Heart left ventricle (tissue), 16 donors: ENCODE results near the gene EID3. TPM values are rescaled to one million over a fixed set of nuclear protein-coding genes. Genes with fewer than 3 reads are reported as not detected.

ENCODE experiments used
- ATAC-seq, 4 donors: fragments of 200-7000 bp; cut with Tn5 transposase; one replicate each; pipeline ENCODE4 v1.9.1; 2020 to 2022; ENCODE audit warnings: moderate library complexity in 4 of 4, mild to moderate bottlenecking in 3 of 4, moderate number of reproducible peaks in 1 of 4
- DNase-seq, 5 donors: peaks; one replicate each; pipeline ENCODE4 v3.0.0-alpha.2; 2020
- H3K27ac ChIP-seq, 12 donors: fragments of 200-600 bp; sonication (generic) in 4 of 12; one replicate each; pipeline versions ENCODE4 v1.5.0 to v1.8.0; 2016 to 2022; ENCODE audit warnings: mild to moderate bottlenecking in 2 of 12
- H3K27me3 ChIP-seq, 9 donors: fragments of 200-600 bp; sonication (generic) in 2 of 9; one replicate each; pipeline versions ENCODE4 v1.5.1 to v1.8.0; 2016 to 2022; ENCODE audit warnings: mild to moderate bottlenecking in 3 of 9
- H3K36me3 ChIP-seq, 9 donors: fragments of 200-600 bp; sonication (generic) in 2 of 9; one replicate each; pipeline versions ENCODE4 v1.5.0 to v1.8.0; 2018 to 2022; ENCODE audit warnings: mild to moderate bottlenecking in 2 of 9
- H3K4me1 ChIP-seq, 12 donors: fragments of 200-600 bp; sonication (generic) in 4 of 12; one replicate each; pipeline versions ENCODE4 v1.5.0 to v1.8.0; 2016 to 2022; ENCODE audit warnings: mild to moderate bottlenecking in 3 of 12
- H3K4me3 ChIP-seq, 12 donors: fragments of 200-600 bp; sonication (generic) in 4 of 12; one replicate each; pipeline versions ENCODE4 v1.5.0 to v1.8.0; 2017 to 2022; ENCODE audit warnings: mild to moderate bottlenecking in 9 of 12, moderate library complexity in 4 of 12
- H3K9me3 ChIP-seq, 12 donors: fragments of 200-600 bp; sonication (generic) in 4 of 12; one replicate each; pipeline versions ENCODE4 v1.5.0 to v1.8.0; 2016 to 2022; ENCODE audit warnings: mild to moderate bottlenecking in 1 of 12
- POLR2A ChIP-seq, 2 donors: fragments of 450-650 bp; IDR thresholded peaks; one replicate each; pipeline ENCODE4 v1.6.1; 2017; ENCODE audit warnings: antibody characterized with exemption in 2 of 2, mild to moderate bottlenecking in 2 of 2, moderate library complexity in 2 of 2
- WGBS, 4 donors: extraction: QIAGEN DNeasy Blood & Tissue Kit in 2 of 4; methylation state at CpG; one replicate each; pipeline versions ENCODE4 v1.1.5 to v1.1.7; 2013 to 2018; 5-methylcytosine and 5-hydroxymethylcytosine counted together
- intact Hi-C, 10 donors: fragments of 100-400 bp; cut with DNase I; formaldehyde crosslinking; loops; one replicate each; pipeline versions ENCODE4 v1.11.1 to v1.14.2; 2022
- polyA plus RNA-seq, 2 donors: library from polyadenylated mRNA; stranded (reverse); fragments of 200-250 nt; gene quantifications; one replicate each; pipeline ENCODE4 v1.2.3, GENCODE V29; 2013
- total RNA-seq, 9 donors: library from RNA; depleted of rRNA in 2 of 9; stranded (reverse); fragments of >200 nt in 2 of 9; fragmentation: NEBNext Ultra II Directional in 3 of 9; extraction: Animal tissue kit (Norgen Biotek cat#: 25700) in 3 of 9; gene quantifications; one replicate each; pipeline versions ENCODE4 v1.1.0 to v1.2.4, GENCODE V29; 2016 to 2023
- TF ChIP-seq, protein P1 (sequence below), 12 donors: fragments of 200-600 bp; sonication (generic) in 4 of 12; IDR thresholded peaks; one replicate each; pipeline versions ENCODE4 v1.5.0 to v1.8.0; 2018 to 2022; ENCODE audit warnings: antibody characterized with exemption in 12 of 12, mild to moderate bottlenecking in 5 of 12
- donor health status: ischemic (EF 13 %, LVEDD 7.1; RV severe dilation, severe dysfunction).
- donor health status: healthy with polysubstance abuse.
- donor health status: DM: no; HTN: yes; CAD: no.
- donor health status: DM: no; HTN: no; CAD: no.
- donor health status: ischemic (EF 25% LVEDD 6.9; RV normal size, moderate dysfunction).
- donor health status: ischemic (EF 25% LVEDD 5.7; RV mildly dilated, moderate dysfunction).
- donor health status: healthy.
- donor health status: DM: yes; HTN: yes; CAD: no.
- donor health status: ischemic (EF 35%, LVEDD 5.7; RV mildly dilated, moderate dysfunction).
- donor health status: nonischemic (EF 11% LVEDD 7.7; RV severe dilation, severe dysfunction).
- donor health status: DM: yes; HTN: yes; CAD: no.
- donor health status: PGD.
- donor health status: ischemic (EF 29% LVEDD 5.4; RV normal size, mild dysfunction).
- donor health status: nonischemic (EF 23%, LVEDD 6.1; RV moderate dilation, normal function).

Gene EID3
- total and polyA plus RNA-seq, 11 donors = 0.44 to 4.0 (median 1.3) TPM

DNA sequence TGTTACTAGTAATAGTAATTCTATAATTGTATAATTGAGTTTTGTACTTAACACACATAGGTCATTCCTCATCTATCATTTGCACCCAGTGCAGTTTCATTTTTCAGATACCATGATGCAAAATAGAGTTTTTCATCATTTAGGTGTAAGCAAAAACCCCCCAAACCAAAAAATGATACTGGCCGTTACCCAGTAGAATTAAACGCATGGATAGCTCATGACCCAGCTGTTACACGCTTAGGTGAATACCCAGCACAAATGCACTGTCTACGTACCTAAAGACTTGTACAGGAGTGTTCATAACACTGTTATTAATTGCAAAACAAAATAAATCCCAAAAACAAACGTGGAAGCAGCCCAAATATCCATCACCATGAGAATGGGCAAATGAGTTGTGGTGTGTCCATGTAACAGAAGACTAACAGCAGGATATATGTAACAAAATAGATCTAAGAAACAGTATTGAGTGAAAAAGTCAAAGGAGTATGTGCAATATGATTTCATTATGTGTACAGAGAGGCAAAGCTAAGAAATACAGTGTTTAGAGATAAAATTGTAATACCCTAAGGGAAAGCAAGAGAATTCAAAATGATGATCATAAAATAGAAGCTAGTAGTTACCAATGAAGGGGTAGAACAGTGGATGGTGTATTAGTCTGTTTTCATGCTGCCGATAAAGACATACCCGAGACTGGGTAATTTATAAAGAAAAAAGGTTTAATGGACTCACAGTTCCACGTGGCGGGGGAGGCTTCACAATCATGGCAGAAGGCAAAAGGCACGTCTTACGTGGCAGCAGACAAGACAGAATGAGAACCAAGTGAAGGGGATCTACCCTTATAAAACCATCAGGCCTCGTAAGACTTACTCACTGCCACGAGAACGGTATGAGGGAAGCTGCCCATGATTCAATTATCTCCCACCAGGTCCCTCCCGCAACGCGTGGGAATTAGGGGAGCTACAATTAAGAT lies 49.8 kb downstream of the EID3 start:
- Histone ChIP-seq H3K27me3 (no peaks in the 10 kb centered on the region), H3K9me3 (no peaks in the 10 kb centered on the region), H3K27ac (no peak overlapping the region), H3K4me1 (peaks cover 0 to 3% (median 0%) of the 10 kb centered on the region in 12 donors), H3K4me3 (no peak overlapping the region), H3K36me3 (peaks cover 0 to 58% (median 53%) of the 10 kb centered on the region in 9 donors)
- TF ChIP-seq, protein P1, sequence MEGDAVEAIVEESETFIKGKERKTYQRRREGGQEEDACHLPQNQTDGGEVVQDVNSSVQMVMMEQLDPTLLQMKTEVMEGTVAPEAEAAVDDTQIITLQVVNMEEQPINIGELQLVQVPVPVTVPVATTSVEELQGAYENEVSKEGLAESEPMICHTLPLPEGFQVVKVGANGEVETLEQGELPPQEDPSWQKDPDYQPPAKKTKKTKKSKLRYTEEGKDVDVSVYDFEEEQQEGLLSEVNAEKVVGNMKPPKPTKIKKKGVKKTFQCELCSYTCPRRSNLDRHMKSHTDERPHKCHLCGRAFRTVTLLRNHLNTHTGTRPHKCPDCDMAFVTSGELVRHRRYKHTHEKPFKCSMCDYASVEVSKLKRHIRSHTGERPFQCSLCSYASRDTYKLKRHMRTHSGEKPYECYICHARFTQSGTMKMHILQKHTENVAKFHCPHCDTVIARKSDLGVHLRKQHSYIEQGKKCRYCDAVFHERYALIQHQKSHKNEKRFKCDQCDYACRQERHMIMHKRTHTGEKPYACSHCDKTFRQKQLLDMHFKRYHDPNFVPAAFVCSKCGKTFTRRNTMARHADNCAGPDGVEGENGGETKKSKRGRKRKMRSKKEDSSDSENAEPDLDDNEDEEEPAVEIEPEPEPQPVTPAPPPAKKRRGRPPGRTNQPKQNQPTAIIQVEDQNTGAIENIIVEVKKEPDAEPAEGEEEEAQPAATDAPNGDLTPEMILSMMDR (IDR thresholded peaks at IDR 0.05) = no peak
- TF ChIP-seq POLR2A (IDR thresholded peaks at IDR 0.05) = no peak
- 89 to 95% (median 92%) methylated on average over 17 of the region's 17 CpGs for WGBS, 4 donors
- DNase-seq (no peak), ATAC-seq (no peak)
- intact Hi-C loops = loop anchor here in 1 of 10 donors (5.0 kb wide), 1 partner anchor 46 kb away; no protein-coding TSS in a partner anchor

DNA sequence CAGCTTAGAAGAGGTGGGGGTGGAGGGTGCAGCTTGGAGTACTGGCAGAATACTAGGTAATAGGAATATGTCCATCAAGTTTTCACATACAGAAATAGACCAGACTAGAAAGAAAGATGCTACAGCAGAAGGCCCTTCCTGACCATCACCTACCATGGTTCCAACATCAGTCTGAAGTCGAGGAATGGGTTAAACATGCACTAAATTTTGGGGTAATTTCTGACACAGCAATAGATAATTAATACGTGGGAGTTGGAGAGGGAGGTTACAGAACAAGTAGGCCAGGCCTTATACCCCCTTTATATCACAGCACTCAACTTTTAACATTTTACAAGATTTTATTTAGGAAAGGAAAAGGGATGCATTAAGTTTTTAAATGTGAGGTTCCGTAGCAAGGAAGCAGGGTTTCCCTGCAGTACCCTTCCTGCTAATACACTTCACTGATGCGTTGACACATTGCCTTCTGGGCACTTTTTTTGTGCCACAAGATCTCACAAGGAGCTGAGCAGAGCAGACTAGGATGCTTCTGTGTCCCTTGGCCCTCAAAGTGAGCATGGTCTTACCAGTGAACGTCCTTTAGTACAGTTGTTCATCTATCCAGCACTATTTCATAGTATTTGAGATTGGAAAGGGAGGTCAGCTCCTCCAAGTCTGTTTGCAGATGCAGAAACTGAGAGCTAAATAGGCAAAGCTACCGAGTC lies 50.8 kb downstream of the EID3 start:
- no peak overlapping the region for H3K4me3 ChIP-seq
- H3K27me3 ChIP-seq = no peaks in the 10 kb centered on the region
- DNase-seq (no peak), ATAC-seq (no peak)
- no peak overlapping the region for H3K27ac ChIP-seq
- H3K36me3 ChIP-seq = peaks cover 0 to 47% (median 43%) of the 10 kb centered on the region in 9 donors
- peaks cover 0 to 3% (median 0%) of the 10 kb centered on the region in 12 donors for H3K4me1 ChIP-seq
- 85 to 88% (median 86%) methylated on average over 6 of the region's 6 CpGs for WGBS, 4 donors
- no peaks in the 10 kb centered on the region for H3K9me3 ChIP-seq
- TF ChIP-seq POLR2A (IDR thresholded peaks at IDR 0.05) = no peak
- TF ChIP-seq, protein P1 (IDR thresholded peaks at IDR 0.05) = no peak
- intact Hi-C loops = loop anchor here in 1 of 10 donors (5.0 kb wide), 1 partner anchor 47 kb away; no protein-coding TSS in a partner anchor

Other genes starting within 250 kb of the EID3 start
- gene HCFC2, start 239.2 kb upstream of the EID3 start, total RNA-seq = 10 to 100 TPM in 4 of 9 donors, 1 to 10 TPM in 5; 7.1 to 14.0 (median 9.3) TPM
- gene HCFC2, start 239.2 kb upstream of the EID3 start, polyA plus RNA-seq = 1 to 10 TPM; 4.8 to 8.6 TPM
- gene NFYB, start 165.5 kb upstream of the EID3 start, total RNA-seq = 10 to 100 TPM; 20.3 to 58.7 (median 23.8) TPM
- 10 to 100 TPM; 21.6 to 31.3 TPM for gene NFYB, start 165.5 kb upstream of the EID3 start, polyA plus RNA-seq
- 100 to 1,000 TPM in 4 of 9 donors, 10 to 100 TPM in 5; 66.1 to 384 (median 90.8) TPM for gene TXNRD1, start 88.0 kb upstream of the EID3 start, total RNA-seq
- 100 to 1,000 TPM in 1 of 2 donors, 10 to 100 TPM in 1; 26.6 to 206 TPM for gene TXNRD1, start 88.0 kb upstream of the EID3 start, polyA plus RNA-seq
- gene CHST11, start 153.2 kb downstream of the EID3 start, total RNA-seq = 10 to 100 TPM in 3 of 9 donors, 1 to 10 TPM in 6; 2.3 to 16.9 (median 4.4) TPM
- 1 to 10 TPM; 1.1 to 1.8 TPM for gene CHST11, start 153.2 kb downstream of the EID3 start, polyA plus RNA-seq